ENCODE measurements around the gene INPP5A. TPM values are rescaled to one million over a fixed set of nuclear protein-coding genes. Genes with fewer than 3 reads are reported as not detected.

The INPP5A gene
- total RNA-seq, 4 donors from 2014 or later = 31.2 to 51.8 (median 41.5) TPM

GRCh38 chr10:132626019-132626760 lies 88.6 kb downstream of the INPP5A start:
- TF ChIP-seq CTCF (IDR thresholded peaks at IDR 0.05) = no peak
- intact Hi-C loops (cut with DNase I; ENCODE audit: low total_unique reads) = no loop called here
- no peak overlapping the region for H3K4me3 ChIP-seq (ENCODE audit: low read depth, poor library complexity, severe bottlenecking)
- 82 to 86% methylated on average over 20 to 24 of the region's 24 CpGs for WGBS, 2 donors
- DNase-seq (ENCODE audit: low spot score in 2 of 2) = peak in 1 of 2 donors; percentile 79

- intact Hi-C loops (cut with DNase I; ENCODE audit: low total_unique reads) = no loop called here
- DNase-seq (ENCODE audit: low spot score in 2 of 2) = peak in 1 of 2 donors; percentile 34
- no peak overlapping the region for H3K4me3 ChIP-seq (ENCODE audit: low read depth, poor library complexity, severe bottlenecking)
- TF ChIP-seq CTCF (IDR thresholded peaks at IDR 0.05) (no peak), POLR2A (IDR thresholded peaks at IDR 0.05) (no peak)
- 90 to 91% methylated on average over 36 of the region's 36 CpGs for whole genome bisulfite sequencing, 2 donors
These were observed 89.4 kb downstream of the INPP5A start for GRCh38 chr10:132626761-132627665.

- TF ChIP-seq CTCF (IDR thresholded peaks at IDR 0.05) (no peak), POLR2A (IDR thresholded peaks at IDR 0.05) (no peak)
- no peak overlapping the region for H3K4me3 ChIP-seq (ENCODE audit: low read depth, poor library complexity, severe bottlenecking)
- no peak for DNase-seq (ENCODE audit: low spot score in 2 of 2)
- intact Hi-C loops (cut with DNase I; ENCODE audit: low total_unique reads) = no loop called here
- 44 to 50% methylated on average over 32 of the region's 32 CpGs for WGBS, 2 donors
These were observed 90.3 kb downstream of the INPP5A start for GRCh38 chr10:132627666-132628531.

- 80 to 83% methylated on average over 20 to 21 of the region's 21 CpGs for WGBS, 2 donors
- TF ChIP-seq POLR2A (IDR thresholded peaks at IDR 0.05) (no peak), CTCF (IDR thresholded peaks at IDR 0.05) (no peak)
- H3K4me3 ChIP-seq (ENCODE audit: low read depth, poor library complexity, severe bottlenecking) = no peak overlapping the region
- DNase-seq (ENCODE audit: low spot score in 2 of 2) = no peak
- intact Hi-C loops (cut with DNase I; ENCODE audit: low total_unique reads) = no loop called here
These were observed 91.6 kb downstream of the INPP5A start for GRCh38 chr10:132628966-132629900.

GRCh38 chr10:132630156-132630555 lies 92.6 kb downstream of the INPP5A start:
- TF ChIP-seq CTCF (IDR thresholded peaks at IDR 0.05) (no peak), POLR2A (IDR thresholded peaks at IDR 0.05) (no peak)
- intact Hi-C loops (cut with DNase I; ENCODE audit: low total_unique reads) = no loop called here
- WGBS, 2 donors = 93 to 96% methylated on average over 5 of the region's 5 CpGs
- no peak overlapping the region for H3K4me3 ChIP-seq (ENCODE audit: low read depth, poor library complexity, severe bottlenecking)
- DNase-seq (ENCODE audit: low spot score in 2 of 2) = no peak

All from lower leg skin (tissue), 4 donors.